ENCODE data around the gene HPCAL1.
"Not testable (repeated sequence)": the region's sequence is repeated elsewhere in the genome, so short reads cannot be mapped to it uniquely, and the experiment has no call there.

The HPCAL1 gene

DNA sequence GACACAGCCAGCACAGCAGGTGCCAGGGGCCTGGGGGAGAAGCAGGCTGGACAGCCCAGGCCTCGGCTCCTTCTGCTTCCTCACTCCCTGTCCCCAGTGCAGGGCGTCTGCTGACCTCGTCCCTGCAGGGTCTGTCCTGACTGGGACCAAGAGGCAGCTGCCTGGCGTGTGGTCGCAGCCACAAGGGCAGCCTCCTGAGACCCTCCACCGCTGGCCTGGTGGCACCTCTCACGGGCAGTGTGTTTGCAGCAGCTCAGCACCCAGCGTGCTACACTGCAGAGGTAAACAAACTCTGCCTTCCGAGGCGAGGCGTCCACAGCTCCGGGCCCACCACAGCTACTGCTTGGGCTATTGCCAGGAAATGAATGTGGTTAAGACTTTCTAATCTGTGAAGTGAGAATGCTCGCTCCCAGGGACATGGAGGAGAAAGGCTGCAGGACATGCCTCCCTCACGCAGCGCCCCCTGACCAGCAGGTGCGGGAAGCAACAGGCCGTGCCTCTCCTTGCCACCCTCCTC is 46.1 kb upstream of the HPCAL1 start:
- no peak overlapping the region for H3K4me3 ChIP-seq (ENCODE audit: low read depth, low read length)
- no peak for DNase-seq (ENCODE audit: low read depth, low spot score)
- no peak for TF ChIP-seq CTCF (IDR thresholded peaks at IDR 0.05; ENCODE audit: insufficient read depth, low read length, missing control alignments)
- POLR2A ChIA-PET: no interaction called here
- CTCF ChIA-PET: no interaction called here

- CTCF ChIA-PET: no interaction called here
- POLR2A ChIA-PET: no interaction called here
- no peak for TF ChIP-seq CTCF (IDR thresholded peaks at IDR 0.05; ENCODE audit: insufficient read depth, low read length, missing control alignments)
- no peak overlapping the region for H3K4me3 ChIP-seq (ENCODE audit: low read depth, low read length)
- no peak for DNase-seq (ENCODE audit: low read depth, low spot score)
Observed at GRCh38 chr2:10257036-10257435, 45.7 kb upstream of the HPCAL1 start.

DNA sequence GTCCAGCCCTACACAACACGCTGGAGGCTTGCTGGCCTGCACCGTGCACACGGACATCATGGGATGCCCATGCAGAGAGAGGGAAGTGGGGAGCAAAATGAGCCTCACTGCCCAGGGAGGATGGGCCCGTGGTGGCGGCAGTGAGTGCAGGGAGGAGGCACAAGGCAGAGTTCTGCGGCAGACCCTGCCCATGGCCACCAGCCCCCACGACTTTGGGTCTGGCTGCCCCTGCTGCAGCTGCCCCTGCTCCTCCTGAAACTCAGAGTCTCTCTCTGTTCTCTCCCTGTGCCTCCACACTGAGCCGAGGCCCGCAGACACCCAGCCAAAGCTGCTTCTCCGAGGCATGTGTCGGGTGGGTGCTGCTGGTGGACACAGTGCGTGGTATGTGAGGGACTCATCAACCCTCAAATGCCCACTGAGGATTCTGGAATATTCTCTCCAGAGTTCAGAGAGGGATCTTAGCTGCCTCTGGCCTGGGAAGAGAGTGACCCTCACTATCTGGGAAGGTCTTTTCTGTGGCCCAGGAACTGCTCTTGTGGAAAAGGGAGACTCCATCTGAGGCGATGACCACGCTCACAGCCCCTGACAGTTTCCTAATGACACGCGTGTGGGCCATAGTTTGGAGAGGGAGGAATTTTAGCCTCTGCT is 45.1 kb upstream of the HPCAL1 start:
- ChIA-PET POLR2A (no interaction called here), CTCF (interaction anchor here (0.7 kb wide), 1 partner anchor 107 kb away, joined by 3 read pairs; no protein-coding TSS in a partner anchor)
- no peak for DNase-seq (ENCODE audit: low read depth, low spot score)
- no peak overlapping the region for H3K4me3 ChIP-seq (ENCODE audit: low read depth, low read length)
- TF ChIP-seq CTCF (IDR thresholded peaks at IDR 0.05; ENCODE audit: insufficient read depth, low read length, missing control alignments): no peak

DNA sequence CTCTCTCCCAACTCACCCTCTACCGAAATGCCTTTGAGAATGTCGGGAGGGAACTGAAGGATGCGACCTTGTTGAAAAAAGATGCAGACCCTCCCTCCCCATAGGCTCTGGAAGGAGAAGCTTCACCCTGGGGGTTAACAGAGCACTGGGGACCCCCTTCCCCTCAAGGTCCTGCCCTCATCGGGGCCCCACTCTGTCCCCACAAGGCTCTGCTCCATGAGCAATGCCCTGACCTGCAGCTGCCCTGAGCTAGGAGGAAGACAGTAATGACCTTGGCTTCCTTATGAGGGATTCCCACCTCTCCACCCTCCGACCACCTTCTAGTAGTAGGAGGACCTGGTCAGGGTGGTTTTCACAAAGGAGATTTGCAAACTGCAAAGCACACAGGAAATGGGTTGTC is 44.4 kb upstream of the HPCAL1 start:
- no peak for TF ChIP-seq CTCF (IDR thresholded peaks at IDR 0.05; ENCODE audit: insufficient read depth, low read length, missing control alignments)

GRCh38 chr2:10258726-10259125 is 44.0 kb upstream of the HPCAL1 start:
- no peak for DNase-seq (ENCODE audit: low read depth, low spot score)
- ChIA-PET CTCF (no interaction called here), POLR2A (no interaction called here)
- TF ChIP-seq CTCF (IDR thresholded peaks at IDR 0.05; ENCODE audit: insufficient read depth, low read length, missing control alignments): no peak
- H3K4me3 ChIP-seq (ENCODE audit: low read depth, low read length): no peak overlapping the region

More for the DNA sequence above, 44.4 kb upstream of the HPCAL1 start:
- DNase-seq (ENCODE audit: low read depth, low spot score): no peak
- CTCF ChIA-PET: interaction anchor here (0.7 kb wide), 1 partner anchor 108 kb away, joined by 3 read pairs; no protein-coding TSS in a partner anchor
- H3K4me3 ChIP-seq (ENCODE audit: low read depth, low read length): no peak overlapping the region
- POLR2A ChIA-PET: no interaction called here

GRCh38 chr2:10260130-10260529 is 42.6 kb upstream of the HPCAL1 start:
- H3K4me3 ChIP-seq (ENCODE audit: low read depth, low read length): no peak overlapping the region
- CTCF ChIA-PET: no interaction called here
- POLR2A ChIA-PET: no interaction called here
- TF ChIP-seq CTCF (IDR thresholded peaks at IDR 0.05; ENCODE audit: insufficient read depth, low read length, missing control alignments): no peak
- no peak for DNase-seq (ENCODE audit: low read depth, low spot score)

GRCh38 chr2:10263526-10263925 is 39.2 kb upstream of the HPCAL1 start:
- DNase-seq (ENCODE audit: low read depth, low spot score); H3K4me3 ChIP-seq (ENCODE audit: low read depth, low read length); CTCF ChIA-PET; POLR2A ChIA-PET: not testable (repeated sequence)

Measured in AG04449 (cell line).